Vagina (tissue), 2 donors: ENCODE results near the gene MAP1LC3C.

ENCODE experiments used
- CTCF ChIP-seq, 3 experiments: fragments of 450-650 bp in 2 of 3; fragments of 200-600 bp in 1 of 3; sonication (generic) in 1 of 3; IDR thresholded peaks; one replicate each; pipeline ENCODE4 v1.5.1; 2017 to 2019; ENCODE audit warnings: antibody characterized with exemption in 3 of 3, mild to moderate bottlenecking in 2 of 3, moderate library complexity in 2 of 3
- POLR2A ChIP-seq, 2 donors: fragments of 450-650 bp; IDR thresholded peaks; one replicate each; pipeline ENCODE4 v1.6.1; 2017; ENCODE audit warnings: antibody characterized with exemption in 2 of 2, mild to moderate bottlenecking in 2 of 2, moderate library complexity in 2 of 2
- POLR2AphosphoS5 ChIP-seq, 2 donors: sonication (generic); formaldehyde crosslinking; IDR thresholded peaks; one replicate each; pipeline ENCODE4 v1.9.0; 2017; ENCODE audit warnings: antibody characterized with exemption in 2 of 2, mild to moderate bottlenecking in 2 of 2, low read depth in 1 of 2; ENCODE audit not compliant: insufficient read depth in 1 of 2

- TF ChIP-seq CTCF (IDR thresholded peaks at IDR 0.05) (no peak), POLR2AphosphoS5 (IDR thresholded peaks at IDR 0.05; ENCODE audit: insufficient read depth in 1 of 2, low read depth in 1 of 2) (no peak), POLR2A (IDR thresholded peaks at IDR 0.05) (no peak)
These were observed 13.1 kb downstream of the MAP1LC3C start for GRCh38 chr1:241985787-241986186.
